MCF 10A (cell line): ENCODE data around the gene PALMD. TPM values are rescaled to one million over a fixed set of nuclear protein-coding genes. Genes with fewer than 3 reads are reported as not detected.

ENCODE experiments used
- BruUV-seq: library from RNA; stranded (reverse); fragments of 400-500 nt; replicated peaks from 2 replicates; lab custom pipeline; 2021; lab: Mats Ljungman, UMichigan
- CTCF ChIA-PET: fragments of 300-600 bp; sonication (Branson Sonifier 250); formaldehyde crosslinking; extraction: SDS; loops from one replicate; lab custom pipeline; 2021; ENCODE audit warnings: antibody characterized with exemption, inconsistent platforms; lab: Yijun Ruan, JAX
- POLR2A ChIA-PET: fragments of 300-600, 350-650 bp; sonication (Branson Sonifier 250); formaldehyde crosslinking; extraction: SDS; loops from one replicate; lab custom pipeline; 2020; ENCODE audit warnings: antibody characterized with exemption, inconsistent platforms; lab: Yijun Ruan, JAX
- DNase-seq: peaks from one replicate; pipeline ENCODE4 v3.0.0-alpha.2; 2018; ENCODE audit not compliant: unreplicated experiment
- H3K27ac Mint-ChIP-seq: one replicate; pipeline ENCODE4 v1.8.0; 2022; ENCODE audit warnings: mild to moderate bottlenecking, low read depth, mixed read lengths; ENCODE audit not compliant: unreplicated experiment
- H3K27me3 Mint-ChIP-seq: one replicate; pipeline ENCODE4 v1.8.0; 2022; ENCODE audit warnings: mixed read lengths; ENCODE audit not compliant: insufficient read depth, unreplicated experiment
- H3K36me3 Mint-ChIP-seq: one replicate; pipeline ENCODE4 v1.8.0; 2022; ENCODE audit warnings: mild to moderate bottlenecking, moderate library complexity, mixed read lengths; ENCODE audit not compliant: insufficient read depth, unreplicated experiment
- H3K4me1 Mint-ChIP-seq: one replicate; pipeline ENCODE4 v1.8.0; 2022; ENCODE audit warnings: mixed read lengths; ENCODE audit not compliant: insufficient read depth, unreplicated experiment
- H3K4me3 Mint-ChIP-seq: one replicate; pipeline ENCODE4 v1.8.0; 2022; ENCODE audit warnings: mild to moderate bottlenecking, moderate library complexity, mixed read lengths; ENCODE audit not compliant: unreplicated experiment
- H3K9me3 Mint-ChIP-seq: one replicate; pipeline ENCODE4 v1.8.0; 2022; ENCODE audit warnings: mixed read lengths; ENCODE audit not compliant: unreplicated experiment
- intact Hi-C: fragments of 100-400 bp; cut with micrococcal nuclease; formaldehyde crosslinking; loops from 2 replicates; pipeline ENCODE4 v1.14.1; 2022
- total RNA-seq: library from RNA; stranded (reverse); gene quantifications from 2 replicates; pipeline ENCODE4 v1.2.3, GENCODE V29; 2022
- TF ChIP-seq, protein P1 (sequence below): fragments of 200-600 bp; IDR thresholded peaks from one replicate; pipeline ENCODE4 v1.8.0; 2022; ENCODE audit warnings: antibody characterized with exemption, mild to moderate bottlenecking; ENCODE audit not compliant: unreplicated experiment

PALMD gene
- total RNA-seq, 1 experiment from 2014 or later: 0.33 TPM

DNA sequence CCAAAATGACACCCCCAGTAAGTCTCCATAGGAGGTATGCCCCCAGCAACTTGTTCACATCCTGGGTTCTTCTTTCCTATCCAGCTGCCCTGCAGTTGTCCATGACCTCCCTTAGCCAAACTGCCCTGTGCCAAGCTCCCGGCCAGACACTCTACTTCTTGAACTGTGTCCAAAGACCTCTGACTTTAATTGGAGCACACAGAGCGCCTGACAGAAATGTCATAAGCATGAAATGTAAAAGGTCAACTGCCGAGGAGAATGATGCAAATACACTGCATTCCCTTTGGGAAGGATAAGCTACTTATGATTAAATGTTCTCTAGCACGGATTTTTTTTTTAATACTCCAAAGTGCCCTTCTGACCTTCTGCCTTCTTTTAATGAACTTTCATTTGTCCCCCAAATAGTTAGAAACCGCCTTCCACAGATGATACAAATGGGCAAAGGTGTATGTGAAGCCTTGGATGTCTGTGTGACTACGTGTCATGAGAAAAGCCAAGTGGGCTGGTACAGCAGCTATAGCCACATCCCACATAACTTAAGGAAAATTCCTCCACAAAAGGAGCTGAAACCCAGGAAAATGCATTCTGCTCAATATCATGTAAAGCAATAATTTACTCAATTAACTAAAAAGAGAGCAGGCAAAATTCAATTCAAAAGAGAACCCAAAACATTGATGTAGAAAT lies 26.8 kb downstream of the PALMD start:
- ChIA-PET CTCF (interaction anchor here (0.6 to 1.7 kb wide), 5 partner anchors 12 to 91 kb away, joined by 3 to 8 read pairs (median 3); no protein-coding TSS in a partner anchor), POLR2A (interaction anchor here (0.8 to 1.6 kb wide), 3 partner anchors 10 to 215 kb away, joined by 3 to 12 read pairs (median 4); no protein-coding TSS in a partner anchor)
- Mint-ChIP-seq H3K9me3 (no peaks in the 10 kb centered on the region), H3K36me3 (no peaks in the 10 kb centered on the region), H3K4me3 (no peak overlapping the region), H3K27ac (no peak overlapping the region), H3K4me1 (no peaks in the 10 kb centered on the region), H3K27me3 (no peaks in the 10 kb centered on the region)
- intact Hi-C loops: no loop called here
- DNase-seq: peak; percentile 21
- TF ChIP-seq, protein P1, sequence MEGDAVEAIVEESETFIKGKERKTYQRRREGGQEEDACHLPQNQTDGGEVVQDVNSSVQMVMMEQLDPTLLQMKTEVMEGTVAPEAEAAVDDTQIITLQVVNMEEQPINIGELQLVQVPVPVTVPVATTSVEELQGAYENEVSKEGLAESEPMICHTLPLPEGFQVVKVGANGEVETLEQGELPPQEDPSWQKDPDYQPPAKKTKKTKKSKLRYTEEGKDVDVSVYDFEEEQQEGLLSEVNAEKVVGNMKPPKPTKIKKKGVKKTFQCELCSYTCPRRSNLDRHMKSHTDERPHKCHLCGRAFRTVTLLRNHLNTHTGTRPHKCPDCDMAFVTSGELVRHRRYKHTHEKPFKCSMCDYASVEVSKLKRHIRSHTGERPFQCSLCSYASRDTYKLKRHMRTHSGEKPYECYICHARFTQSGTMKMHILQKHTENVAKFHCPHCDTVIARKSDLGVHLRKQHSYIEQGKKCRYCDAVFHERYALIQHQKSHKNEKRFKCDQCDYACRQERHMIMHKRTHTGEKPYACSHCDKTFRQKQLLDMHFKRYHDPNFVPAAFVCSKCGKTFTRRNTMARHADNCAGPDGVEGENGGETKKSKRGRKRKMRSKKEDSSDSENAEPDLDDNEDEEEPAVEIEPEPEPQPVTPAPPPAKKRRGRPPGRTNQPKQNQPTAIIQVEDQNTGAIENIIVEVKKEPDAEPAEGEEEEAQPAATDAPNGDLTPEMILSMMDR: no peak
- BruUV-seq: no TSS peak

DNA sequence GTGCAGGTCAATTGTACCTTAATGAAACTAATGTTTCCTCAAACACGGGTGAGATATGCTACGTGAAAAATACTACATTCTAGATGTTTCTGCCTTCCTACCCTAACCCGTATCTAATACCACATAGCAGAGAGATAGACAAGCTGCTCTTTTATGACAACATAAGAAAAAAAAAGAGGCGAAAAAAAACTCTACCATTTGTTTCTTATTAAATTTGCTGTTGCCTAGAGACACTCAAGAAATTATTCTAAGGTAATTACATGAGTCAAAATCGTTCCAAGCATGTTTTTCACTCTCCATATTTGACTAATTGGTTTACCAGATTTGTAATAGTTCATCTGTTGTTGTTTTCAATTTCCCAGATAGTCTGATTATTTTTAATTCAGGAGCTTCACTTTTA lies 27.4 kb downstream of the PALMD start:
- ChIA-PET CTCF (interaction anchor here (0.5 to 1.7 kb wide), 6 partner anchors 12 to 492 kb away, joined by 3 to 8 read pairs (median 3); no protein-coding TSS in a partner anchor), POLR2A (interaction anchor here (0.8 to 1.6 kb wide), 4 partner anchors 9 to 12 kb away, joined by 3 to 12 read pairs (median 5); no protein-coding TSS in a partner anchor)
- TF ChIP-seq, protein P1: no peak
- Mint-ChIP-seq H3K4me3 (no peak overlapping the region), H3K9me3 (no peaks in the 10 kb centered on the region), H3K4me1 (no peaks in the 10 kb centered on the region), H3K27ac (no peak overlapping the region), H3K27me3 (no peaks in the 10 kb centered on the region), H3K36me3 (no peaks in the 10 kb centered on the region)
- no peak for DNase-seq
- intact Hi-C loops: no loop called here
- BruUV-seq: no TSS peak

GRCh38 chr1:99674115-99675064 lies 28.5 kb downstream of the PALMD start:
- Mint-ChIP-seq H3K9me3 (no peaks in the 10 kb centered on the region), H3K27me3 (no peaks in the 10 kb centered on the region), H3K27ac (no peak overlapping the region), H3K4me1 (no peaks in the 10 kb centered on the region), H3K4me3 (no peak overlapping the region), H3K36me3 (no peaks in the 10 kb centered on the region)
- intact Hi-C loops: no loop called here
- BruUV-seq: no TSS peak
- TF ChIP-seq, protein P1: no peak
- ChIA-PET CTCF (interaction anchor here (0.7 to 1.7 kb wide), 5 partner anchors 10 to 996 kb away, joined by 3 to 8 read pairs (median 5); no protein-coding TSS in a partner anchor), POLR2A (interaction anchor here (0.7 to 1.3 kb wide), 4 partner anchors 8 to 368 kb away, joined by 3 to 12 read pairs (median 4); no protein-coding TSS in a partner anchor)
- DNase-seq: no peak

- TF ChIP-seq, protein P1: no peak
- intact Hi-C loops: no loop called here
- H3K27me3 Mint-ChIP-seq: no peaks in the 10 kb centered on the region
- H3K27ac Mint-ChIP-seq: no peak overlapping the region
- H3K4me1 Mint-ChIP-seq: no peaks in the 10 kb centered on the region
- H3K9me3 Mint-ChIP-seq: no peaks in the 10 kb centered on the region
- H3K36me3 Mint-ChIP-seq: no peaks in the 10 kb centered on the region
- CTCF ChIA-PET: no interaction called here
- BruUV-seq: no TSS peak
- no peak for DNase-seq
- POLR2A ChIA-PET: no interaction called here
- no peak overlapping the region for H3K4me3 Mint-ChIP-seq
These were observed 29.4 kb downstream of the PALMD start for GRCh38 chr1:99675292-99675691.
